ENCODE results near the gene PGAM2.
"Not testable (repeated sequence)": the region's sequence is repeated elsewhere in the genome, so short reads cannot be mapped to it uniquely, and the experiment has no call there.

PGAM2 gene

DNA sequence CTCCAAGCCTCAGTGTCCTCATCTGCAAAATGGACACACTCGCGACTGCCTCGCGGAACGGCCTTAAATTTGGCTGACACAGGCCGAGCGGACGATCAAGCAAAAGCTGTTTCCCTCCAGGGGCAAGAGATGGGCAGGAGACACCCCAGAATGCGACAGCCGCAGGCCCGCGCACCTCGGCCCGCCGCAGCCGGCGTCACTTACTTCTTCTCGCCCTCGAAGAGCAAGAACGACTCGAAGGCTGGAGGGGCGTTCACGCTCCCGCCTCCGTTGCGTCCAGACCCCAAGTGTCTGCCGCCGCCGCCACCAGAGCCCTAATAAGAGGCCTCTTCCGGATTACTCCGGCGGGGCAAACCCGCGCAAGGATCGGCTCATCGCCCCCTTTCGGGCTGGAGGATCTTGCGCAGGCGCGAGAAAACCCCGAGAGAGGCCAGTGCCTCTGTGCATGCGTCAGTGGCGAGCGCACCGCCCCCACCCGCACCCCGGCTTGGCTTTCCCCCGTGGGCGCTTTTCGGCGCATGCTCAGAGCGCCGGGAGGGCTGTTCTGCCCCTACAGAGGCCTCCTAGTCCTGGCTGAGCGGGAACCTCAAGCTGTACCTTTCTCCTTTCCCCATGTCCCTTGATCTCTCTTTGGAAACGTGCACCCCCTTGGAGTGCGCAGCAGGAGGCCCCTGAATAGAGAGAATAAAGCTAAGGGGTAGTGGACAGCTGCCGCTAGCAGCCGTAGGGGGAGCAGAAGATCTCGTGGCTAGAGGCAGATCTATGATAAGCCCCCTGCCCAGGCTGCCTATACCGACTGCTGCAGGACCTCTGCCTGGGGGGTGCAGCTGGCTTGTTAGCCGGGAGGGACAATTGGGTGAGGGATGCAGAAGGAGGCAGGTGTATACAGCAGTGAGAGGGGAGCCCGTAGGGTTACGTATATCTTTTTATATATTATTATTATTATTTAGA is 46.2 kb downstream of the PGAM2 start:
- peak; percentile 97 to 99 (median 99) for DNase-seq

DNA sequence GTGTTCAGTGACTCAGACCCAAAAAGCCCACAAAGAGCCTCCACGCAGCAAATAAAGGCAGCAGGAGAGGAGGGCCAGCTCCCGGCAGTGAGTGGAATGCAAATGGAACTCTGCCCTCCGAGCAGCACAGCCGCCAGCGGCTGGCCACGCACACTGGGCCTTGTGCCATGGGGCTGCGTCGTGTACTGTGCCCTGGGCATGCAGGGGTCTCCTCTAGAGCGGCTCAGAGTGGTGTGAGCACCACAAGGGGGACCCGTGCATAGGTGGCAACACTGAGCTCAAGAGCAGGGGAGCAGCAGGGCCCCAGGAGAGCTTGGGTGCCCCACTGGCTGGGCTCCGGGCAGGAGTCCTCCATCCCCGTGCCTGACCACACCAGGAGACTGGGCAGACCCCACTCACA is 50.3 kb downstream of the PGAM2 start:
- not testable (repeated sequence) for DNase-seq
